ENCODE measurements around the gene EIF4E3.

Gene EIF4E3

DNA sequence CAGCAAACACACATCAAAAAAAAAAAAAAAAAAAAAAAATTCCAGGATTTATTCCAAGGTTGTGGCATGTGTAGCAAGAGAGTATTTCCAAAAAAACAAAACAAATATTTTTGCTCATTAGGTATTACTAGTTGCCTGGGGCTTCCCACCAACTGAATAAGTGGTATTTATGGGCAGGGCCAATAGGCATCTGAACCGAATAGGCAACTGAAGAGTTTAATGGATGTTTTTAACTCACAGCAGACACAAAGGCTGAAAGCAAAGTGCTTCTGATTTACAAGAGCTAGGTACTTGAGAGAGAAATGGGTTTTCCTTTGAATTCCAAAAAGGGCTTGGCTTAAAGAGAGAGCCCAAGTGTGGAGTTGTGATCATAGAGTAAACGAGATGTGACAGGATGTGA, 21.4 kb downstream of the EIF4E3 start:
- TF ChIP-seq EZH2 (optimal IDR thresholded peaks at IDR 0.05; ENCODE audit: low read depth, low read length) (no peak), EZH2phosphoT487 (IDR thresholded peaks at IDR 0.05; ENCODE audit: low read length) (no peak)
- TF ChIP-seq, protein P1, sequence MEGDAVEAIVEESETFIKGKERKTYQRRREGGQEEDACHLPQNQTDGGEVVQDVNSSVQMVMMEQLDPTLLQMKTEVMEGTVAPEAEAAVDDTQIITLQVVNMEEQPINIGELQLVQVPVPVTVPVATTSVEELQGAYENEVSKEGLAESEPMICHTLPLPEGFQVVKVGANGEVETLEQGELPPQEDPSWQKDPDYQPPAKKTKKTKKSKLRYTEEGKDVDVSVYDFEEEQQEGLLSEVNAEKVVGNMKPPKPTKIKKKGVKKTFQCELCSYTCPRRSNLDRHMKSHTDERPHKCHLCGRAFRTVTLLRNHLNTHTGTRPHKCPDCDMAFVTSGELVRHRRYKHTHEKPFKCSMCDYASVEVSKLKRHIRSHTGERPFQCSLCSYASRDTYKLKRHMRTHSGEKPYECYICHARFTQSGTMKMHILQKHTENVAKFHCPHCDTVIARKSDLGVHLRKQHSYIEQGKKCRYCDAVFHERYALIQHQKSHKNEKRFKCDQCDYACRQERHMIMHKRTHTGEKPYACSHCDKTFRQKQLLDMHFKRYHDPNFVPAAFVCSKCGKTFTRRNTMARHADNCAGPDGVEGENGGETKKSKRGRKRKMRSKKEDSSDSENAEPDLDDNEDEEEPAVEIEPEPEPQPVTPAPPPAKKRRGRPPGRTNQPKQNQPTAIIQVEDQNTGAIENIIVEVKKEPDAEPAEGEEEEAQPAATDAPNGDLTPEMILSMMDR (IDR thresholded peaks at IDR 0.05; ENCODE audit: low read length): no peak
- Histone ChIP-seq H3K4me2 (ENCODE audit: low read depth, low read length) (no peak overlapping the region), H3K9me2 (replicated peaks; ENCODE audit: insufficient read depth, low read length) (no peaks in the 10 kb centered on the region), H3K9ac (ENCODE audit: low read length) (no peak overlapping the region), H3K36me3 (replicated peaks; ENCODE audit: insufficient read depth, low read length) (no peaks in the 10 kb centered on the region; the same call in 1 of the 2 replicates), H3K27me3 (replicated peaks; ENCODE audit: insufficient read depth, low read length) (no peaks in the 10 kb centered on the region), H3K27ac (ENCODE audit: low read length) (no peak overlapping the region), H3F3A (ENCODE audit: insufficient read depth, low read length) (no peaks in the 10 kb centered on the region), H3K4me1 (ENCODE audit: low read length) (no peaks in the 10 kb centered on the region), H4K20me1 (ENCODE audit: insufficient read depth, low read length) (no peaks in the 10 kb centered on the region), H3K9me3 (replicated peaks; ENCODE audit: insufficient read depth, low read length) (no peaks in the 10 kb centered on the region), H3K4me3 (ENCODE audit: low read length) (no peak overlapping the region), H2AFZ (ENCODE audit: low read length) (no peak overlapping the region), H3K79me2 (ENCODE audit: low read length) (peaks cover 10% of the 10 kb centered on the region; the same call in 1 of the 2 replicates)
- no peak for DNase-seq

DNA sequence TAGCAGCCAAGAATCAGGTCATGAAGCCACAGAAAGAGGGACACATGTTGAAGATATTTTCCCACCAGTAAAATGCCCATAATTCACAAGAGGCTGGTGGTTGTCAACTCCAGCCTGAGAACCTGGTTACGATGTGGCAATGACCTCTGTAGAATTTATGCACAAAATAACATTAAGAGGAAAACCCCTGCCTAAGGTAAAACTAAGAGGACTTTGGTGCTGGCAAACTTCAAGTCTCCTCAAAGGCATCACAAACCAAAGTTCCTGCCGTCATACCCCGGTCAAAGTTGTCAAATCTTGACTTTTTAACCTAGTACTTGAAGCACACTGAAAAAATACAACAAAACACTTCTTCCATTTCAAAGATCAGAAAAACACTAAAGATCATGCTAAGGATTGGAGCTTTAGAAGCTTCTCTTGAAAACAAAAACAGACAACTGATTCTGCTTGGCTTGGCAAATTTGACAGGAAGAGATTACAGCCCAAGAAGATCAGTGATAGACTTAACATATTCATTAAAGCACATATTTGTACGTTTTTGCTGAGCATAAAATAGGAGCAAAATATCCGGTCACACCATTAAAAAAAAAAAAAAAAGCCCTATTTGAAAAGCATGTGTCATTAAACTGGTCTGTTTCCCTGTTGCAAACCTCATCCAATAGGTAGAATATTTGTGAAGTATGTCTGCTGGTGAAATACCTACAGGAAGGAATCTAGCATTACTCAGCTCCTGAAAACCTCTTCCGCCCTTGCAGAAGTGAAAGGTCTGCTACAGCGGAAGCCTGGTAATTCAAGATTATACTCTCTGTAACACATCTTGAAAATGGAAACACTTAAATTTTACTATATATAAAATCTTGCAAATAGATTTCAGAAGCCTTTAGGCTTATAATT, 22.8 kb downstream of the EIF4E3 start:
- no peak for DNase-seq
- H2AFZ ChIP-seq (ENCODE audit: low read length): no peak overlapping the region
- H4K20me1 ChIP-seq (ENCODE audit: insufficient read depth, low read length): no peaks in the 10 kb centered on the region
- TF ChIP-seq EZH2 (optimal IDR thresholded peaks at IDR 0.05; ENCODE audit: low read depth, low read length): no peak
- TF ChIP-seq, protein P1 (IDR thresholded peaks at IDR 0.05; ENCODE audit: low read length): no peak
- no peak for TF ChIP-seq EZH2phosphoT487 (IDR thresholded peaks at IDR 0.05; ENCODE audit: low read length)
- no peaks in the 10 kb centered on the region for H3K9me3 ChIP-seq (replicated peaks; ENCODE audit: insufficient read depth, low read length)
- no peaks in the 10 kb centered on the region for H3K27me3 ChIP-seq (replicated peaks; ENCODE audit: insufficient read depth, low read length)
- no peaks in the 10 kb centered on the region; the same call in 1 of the 2 replicates for H3K36me3 ChIP-seq (replicated peaks; ENCODE audit: insufficient read depth, low read length)
- H3K4me1 ChIP-seq (ENCODE audit: low read length): no peaks in the 10 kb centered on the region
- H3K4me3 ChIP-seq (ENCODE audit: low read length): no peak overlapping the region
- no peaks in the 10 kb centered on the region for H3K9me2 ChIP-seq (replicated peaks; ENCODE audit: insufficient read depth, low read length)
- H3K9ac ChIP-seq (ENCODE audit: low read length): no peak overlapping the region
- H3K79me2 ChIP-seq (ENCODE audit: low read length): peaks cover 7% of the 10 kb centered on the region; the same call in 1 of the 2 replicates
- H3K27ac ChIP-seq (ENCODE audit: low read length): no peak overlapping the region
- no peaks in the 10 kb centered on the region for H3F3A ChIP-seq (ENCODE audit: insufficient read depth, low read length)
- H3K4me2 ChIP-seq (ENCODE audit: low read depth, low read length): no peak overlapping the region

DNA sequence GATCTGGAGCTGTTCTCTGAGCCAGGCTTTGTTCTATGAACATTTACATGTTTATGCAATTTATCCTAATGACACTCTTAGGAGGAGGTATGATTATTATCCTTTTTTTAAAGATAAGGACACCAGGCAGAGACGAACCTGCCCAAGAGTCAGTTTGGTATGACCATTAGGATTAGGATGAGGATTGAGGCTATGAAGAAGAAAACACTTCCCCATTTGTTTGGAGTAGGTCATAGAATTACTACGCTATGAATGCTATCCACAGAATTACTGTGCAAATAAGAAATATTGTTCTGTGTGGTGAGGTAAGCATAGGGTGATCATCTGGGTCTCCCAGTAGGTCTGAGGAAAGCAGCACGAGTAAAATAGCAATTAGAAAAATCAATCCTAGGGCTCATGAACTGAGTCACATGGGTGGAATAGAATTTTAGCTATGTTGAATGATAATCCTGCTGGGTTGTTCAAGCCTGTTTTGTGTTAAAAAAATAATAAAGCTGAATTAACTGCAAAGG, 23.9 kb downstream of the EIF4E3 start:
- no peaks in the 10 kb centered on the region for H3K4me1 ChIP-seq (ENCODE audit: low read length)
- H3F3A ChIP-seq (ENCODE audit: insufficient read depth, low read length): no peaks in the 10 kb centered on the region
- H4K20me1 ChIP-seq (ENCODE audit: insufficient read depth, low read length): no peaks in the 10 kb centered on the region
- no peaks in the 10 kb centered on the region for H3K9me3 ChIP-seq (replicated peaks; ENCODE audit: insufficient read depth, low read length)
- no peak overlapping the region for H2AFZ ChIP-seq (ENCODE audit: low read length)
- H3K9ac ChIP-seq (ENCODE audit: low read length): no peak overlapping the region
- H3K9me2 ChIP-seq (replicated peaks; ENCODE audit: insufficient read depth, low read length): no peaks in the 10 kb centered on the region
- H3K36me3 ChIP-seq (replicated peaks; ENCODE audit: insufficient read depth, low read length): no peaks in the 10 kb centered on the region; the same call in 1 of the 2 replicates
- H3K79me2 ChIP-seq (ENCODE audit: low read length): peaks cover 7% of the 10 kb centered on the region; the same call in 1 of the 2 replicates
- no peaks in the 10 kb centered on the region for H3K27me3 ChIP-seq (replicated peaks; ENCODE audit: insufficient read depth, low read length)
- no peak for DNase-seq
- no peak overlapping the region for H3K4me2 ChIP-seq (ENCODE audit: low read depth, low read length)
- H3K4me3 ChIP-seq (ENCODE audit: low read length): no peak overlapping the region
- no peak overlapping the region for H3K27ac ChIP-seq (ENCODE audit: low read length)
- TF ChIP-seq EZH2phosphoT487 (IDR thresholded peaks at IDR 0.05; ENCODE audit: low read length): no peak
- TF ChIP-seq, protein P1 (IDR thresholded peaks at IDR 0.05; ENCODE audit: low read length): no peak
- TF ChIP-seq EZH2 (optimal IDR thresholded peaks at IDR 0.05; ENCODE audit: low read depth, low read length): no peak

All from MM.1S (cell line).